H1 (cell line): ENCODE data around the gene BDKRB1. TPM values are rescaled to one million over a fixed set of nuclear protein-coding genes. Genes with fewer than 3 reads are reported as not detected.

Experiments
- CTCF ChIA-PET: fragments of 300-600 bp; sonication (Branson Sonifier 250); formaldehyde crosslinking; loops from one replicate; lab custom pipeline; 2021; ENCODE audit not compliant: partially characterized antibody; lab: Charles Lee
- POLR2A ChIA-PET: fragments of 300-600 bp; sonication (Branson Sonifier 250); formaldehyde crosslinking; loops from one replicate; lab custom pipeline; 2021; ENCODE audit warnings: inconsistent platforms; ENCODE audit not compliant: partially characterized antibody; lab: Charles Lee
- DNase-seq, 2 experiments: peaks; one replicate each; pipeline versions ENCODE4 v3.0.0 to v3.0.0-alpha.2; 2010 to 2022; ENCODE audit warnings: low spot score in 2 of 2, low read depth in 1 of 2, mixed read lengths in 1 of 2
- FAIRE-seq: peaks from 2 replicates; lab custom pipeline; 2011; peaks lifted over from hg19 to GRCh38; lab: Jason Lieb, UNC
- H2AFZ ChIP-seq: 2 replicates; pipeline ENCODE4 v1.8.1; 2012; ENCODE audit warnings: low read length, inconsistent platforms
- H2AK5ac ChIP-seq: 2 replicates; pipeline ENCODE4 v1.6.1; 2013; ENCODE audit warnings: low read depth, low read length
- H2BK120ac ChIP-seq: replicated peaks from 2 replicates; pipeline ENCODE3; 2013; ENCODE audit warnings: low read depth, low read length, inconsistent platforms
- H2BK12ac ChIP-seq: 2 replicates; pipeline ENCODE4 v1.6.1; 2013; ENCODE audit warnings: low read depth, low read length
- H2BK15ac ChIP-seq: 2 replicates; pipeline ENCODE4 v1.6.1; 2013; ENCODE audit warnings: low read length
- H2BK20ac ChIP-seq: 2 replicates; pipeline ENCODE4 v1.6.1; 2013; ENCODE audit warnings: low read length
- H2BK5ac ChIP-seq: 2 replicates; pipeline ENCODE4 v1.6.1; 2013; ENCODE audit warnings: low read depth, low read length
- H3K14ac ChIP-seq: 2 replicates; pipeline ENCODE4 v1.6.1; 2013; ENCODE audit warnings: inconsistent platforms; ENCODE audit not compliant: insufficient read length
- H3K18ac ChIP-seq: 2 replicates; pipeline ENCODE4 v1.6.1; 2013; ENCODE audit warnings: low read length; ENCODE audit errors: extremely low read depth
- H3K23ac ChIP-seq: 2 replicates; pipeline ENCODE4 v1.6.1; 2013; ENCODE audit warnings: inconsistent platforms; ENCODE audit not compliant: insufficient read length
- H3K23me2 ChIP-seq: 2 replicates; pipeline ENCODE4 v1.6.1; 2013; ENCODE audit warnings: low read depth, low read length
- H3K27ac ChIP-seq: 2 replicates; pipeline ENCODE4 v1.6.1; 2011; ENCODE audit warnings: low read depth, low read length, inconsistent platforms
- H3K27me3 ChIP-seq, 4 experiments: replicated peaks in 1 of 4; 1 replicate in 1 of 4; 2 replicates in 3 of 4; pipeline versions ENCODE4 v1.6.1 to v1.8.1; 2011 to 2013; ENCODE audit warnings: low read length in 3 of 4, mild to moderate bottlenecking in 3 of 4, inconsistent platforms in 2 of 4, mixed read lengths in 2 of 4, moderate library complexity in 1 of 4; ENCODE audit not compliant: control insufficient read depth in 3 of 4, insufficient read depth in 3 of 4; ENCODE audit errors: extremely low read depth in 1 of 4
- H3K36me3 ChIP-seq, 4 experiments: 2 replicates each; pipeline versions ENCODE4 v1.6.1 to v1.8.1; 2011 to 2013; ENCODE audit warnings: mild to moderate bottlenecking in 4 of 4, low read length in 3 of 4, moderate library complexity in 2 of 4, control low read depth in 1 of 4, inconsistent platforms in 1 of 4; ENCODE audit not compliant: insufficient read depth in 4 of 4, control insufficient read depth in 2 of 4
- H3K4ac ChIP-seq: replicated peaks from 2 replicates; pipeline ENCODE3; 2013; ENCODE audit warnings: low read length, low read depth, mixed read lengths, inconsistent platforms; ENCODE audit not compliant: insufficient read length
- H3K4me1 ChIP-seq, 4 experiments: replicated peaks in 1 of 4; 1 replicate in 1 of 4; 2 replicates in 3 of 4; pipeline versions ENCODE4 v1.6.1 to v1.8.1; 2011 to 2013; ENCODE audit warnings: low read length in 3 of 4, inconsistent platforms in 2 of 4, mixed read lengths in 1 of 4; ENCODE audit not compliant: insufficient read depth in 4 of 4, control insufficient read depth in 3 of 4
- H3K4me2 ChIP-seq, 2 experiments: 2 replicates each; pipeline versions ENCODE4 v1.6.1 to v1.8.1; 2011 to 2013; ENCODE audit warnings: low read depth in 2 of 2, low read length in 2 of 2, control low read depth in 1 of 2, inconsistent platforms in 1 of 2, mild to moderate bottlenecking in 1 of 2; ENCODE audit not compliant: insufficient read depth in 1 of 2
- H3K4me3 ChIP-seq, 4 experiments: fragments of 200-600, 300-600 bp in 1 of 4; sonication (generic), shearing (Covaris generic), sonication (Bioruptor Twin) in 1 of 4; 2 replicates each; pipeline versions ENCODE4 v1.5.1 to v1.8.1; 2011 to 2016; ENCODE audit warnings: low read length in 4 of 4, low read depth in 3 of 4, control low read depth in 2 of 4, inconsistent platforms in 2 of 4, mild to moderate bottlenecking in 2 of 4, mixed read lengths in 1 of 4, moderate library complexity in 1 of 4; ENCODE audit not compliant: insufficient read depth in 2 of 4; ENCODE audit errors: extremely low read depth in 1 of 4
- H3K56ac ChIP-seq: replicated peaks from 2 replicates; pipeline ENCODE3; 2013; ENCODE audit warnings: low read depth, mild to moderate bottlenecking, mixed read lengths, low read length, inconsistent platforms; ENCODE audit not compliant: insufficient read length
- H3K79me1 ChIP-seq: 2 replicates; pipeline ENCODE4 v1.6.1; 2013; ENCODE audit warnings: low read depth, low read length, control low read depth
- H3K79me2 ChIP-seq, 2 experiments: 2 replicates each; pipeline versions ENCODE4 v1.6.1 to v1.8.1; 2012 to 2013; ENCODE audit warnings: low read length in 2 of 2, mild to moderate bottlenecking in 2 of 2, inconsistent platforms in 1 of 2; ENCODE audit not compliant: insufficient read depth in 2 of 2, control insufficient read depth in 1 of 2
- H3K9ac ChIP-seq, 4 experiments: replicated peaks in 1 of 4; 1 replicate in 1 of 4; 2 replicates in 3 of 4; pipeline versions ENCODE4 v1.6.1 to v1.8.1; 2011 to 2013; ENCODE audit warnings: low read depth in 3 of 4, low read length in 3 of 4, control low read depth in 2 of 4, mild to moderate bottlenecking in 2 of 4, moderate library complexity in 2 of 4, inconsistent platforms in 1 of 4; ENCODE audit errors: extremely low read depth in 1 of 4
- H3K9me3 ChIP-seq, 2 experiments: 2 replicates each; pipeline versions ENCODE4 v1.6.1 to v1.8.1; 2012 to 2013; ENCODE audit warnings: mild to moderate bottlenecking in 2 of 2, moderate library complexity in 2 of 2, control low read depth in 1 of 2, inconsistent platforms in 1 of 2, low read depth in 1 of 2, low read length in 1 of 2, mixed read lengths in 1 of 2; ENCODE audit not compliant: insufficient read depth in 2 of 2
- H4K20me1 ChIP-seq, 2 experiments: replicated peaks in 1 of 2; 2 replicates each; pipeline versions ENCODE3 to v1.8.1; 2011 to 2013; ENCODE audit warnings: inconsistent platforms in 2 of 2, low read length in 2 of 2, mild to moderate bottlenecking in 1 of 2; ENCODE audit not compliant: insufficient read depth in 2 of 2, control insufficient read depth in 1 of 2
- H4K5ac ChIP-seq: 2 replicates; pipeline ENCODE4 v1.6.1; 2013; ENCODE audit warnings: low read length, low read depth, mixed read lengths, inconsistent platforms; ENCODE audit not compliant: insufficient read length
- H4K8ac ChIP-seq: 2 replicates; pipeline ENCODE4 v1.8.0; 2013; ENCODE audit warnings: mild to moderate bottlenecking, moderate library complexity, low read length, inconsistent platforms; ENCODE audit not compliant: insufficient read depth; ENCODE audit errors: extremely low read depth
- H4K91ac ChIP-seq: replicated peaks from 2 replicates; pipeline ENCODE3; 2013; ENCODE audit warnings: low read length, mixed read lengths, inconsistent platforms; ENCODE audit not compliant: insufficient read length
- ASH2L ChIP-seq: fragments of 200-600, 300-600 bp; sonication (generic); IDR thresholded peaks from one replicate; pipeline ENCODE4 v1.7.1; 2017; ENCODE audit warnings: low read length
- BACH1 ChIP-seq: IDR thresholded peaks from 2 replicates; pipeline ENCODE4 v1.6.1; 2012; ENCODE audit warnings: low read length, improper control_type of control experiment
- CBX5 ChIP-seq: fragments of 300-800, 300-1000 bp; sonication (generic); IDR thresholded peaks from 2 replicates; pipeline ENCODE4 v1.7.1; 2016; ENCODE audit warnings: antibody characterized with exemption, low read length, low read depth
- CBX8 ChIP-seq: fragments of 300-800, 300-1000 bp; sonication (generic); IDR thresholded peaks from 2 replicates; pipeline ENCODE4 v1.7.1; 2016; ENCODE audit warnings: low read depth, low read length, borderline replicate concordance
- CHD1 ChIP-seq: IDR thresholded peaks from 2 replicates; pipeline ENCODE4 v1.6.1; 2012; ENCODE audit warnings: low read depth, low read length, improper control_type of control experiment
- CHD2 ChIP-seq: IDR thresholded peaks from 2 replicates; pipeline ENCODE4 v1.6.1; 2012; ENCODE audit warnings: low read length, improper control_type of control experiment
- GABPA ChIP-seq: IDR thresholded peaks from 2 replicates; pipeline ENCODE4 v1.6.1; 2011; ENCODE audit warnings: mild to moderate bottlenecking, low read length, moderate library complexity, borderline replicate concordance; ENCODE audit not compliant: insufficient read depth
- JUN ChIP-seq: IDR thresholded peaks from 2 replicates; pipeline ENCODE4 v1.6.1; 2011; ENCODE audit warnings: low read depth, mild to moderate bottlenecking, improper control_type of control experiment, low read length
- JUND ChIP-seq: IDR thresholded peaks from 2 replicates; pipeline ENCODE4 v1.6.1; 2011; ENCODE audit warnings: mild to moderate bottlenecking, improper control_type of control experiment, low read length
- KDM5A ChIP-seq: fragments of 200-600 bp; IDR thresholded peaks from 2 replicates; pipeline ENCODE4 v1.7.1; 2012; ENCODE audit warnings: mild to moderate bottlenecking, low read length, inconsistent platforms, mixed read lengths
- SIN3A ChIP-seq, 2 experiments: IDR thresholded peaks in 1 of 2; conservative IDR thresholded peaks in 1 of 2; 2 replicates each; pipeline ENCODE4 v1.6.1; 2011 to 2012; ENCODE audit warnings: low read length in 2 of 2, improper control_type of control experiment in 1 of 2, low read depth in 1 of 2, mild to moderate bottlenecking in 1 of 2
- TCF12 ChIP-seq: IDR thresholded peaks from 2 replicates; pipeline ENCODE4 v1.6.1; 2011; ENCODE audit warnings: low read depth, mild to moderate bottlenecking, low read length
- YY1 ChIP-seq: IDR thresholded peaks from 2 replicates; pipeline ENCODE4 v1.6.1; 2011; ENCODE audit warnings: low read depth, mild to moderate bottlenecking, low read length
- ZNF274 ChIP-seq: IDR thresholded peaks from 2 replicates; pipeline ENCODE4 v1.7.0; 2012; ENCODE audit warnings: low read length, borderline replicate concordance; ENCODE audit errors: extremely low read depth
- WGBS, 2 experiments: shearing (Covaris generic) in 1 of 2; methylation state at CpG; one replicate each; pipeline versions ENCODE4 v1.1.6 to v1.1.7; 2013 to 2015; ENCODE audit warnings: low lambda C conversion rate in 2 of 2, mixed read lengths in 2 of 2, inconsistent platforms in 1 of 2, low coverage in 1 of 2, missing lambda C conversion rate in 1 of 2; ENCODE audit not compliant: insufficient replicate concordance in 2 of 2, insufficient coverage in 1 of 2, insufficient read length in 1 of 2; ENCODE audit errors: extremely low coverage in 1 of 2, missing lambda C conversion rate in 1 of 2; 5-methylcytosine and 5-hydroxymethylcytosine counted together
- polyA plus RNA-seq, 7 experiments: library from polyadenylated mRNA; depleted of rRNA in 3 of 7; stranded (reverse) in 5 of 7; unstranded in 2 of 7; fragments of >200 nt in 5 of 7; fragments of 200-250 nt in 2 of 7; gene quantifications; 1 replicate in 5 of 7; 2 replicates in 1 of 7; 4 replicates in 1 of 7; pipeline versions ENCODE4 v1.2.1 to v1.2.3, GENCODE V29; 2011 to 2013; ENCODE audit warnings: missing spikeins in 2 of 7, mixed read lengths in 2 of 7
- total RNA-seq: library from RNA; stranded (reverse); fragmentation: NEBNext Ultra II Directional; extraction: Animal tissue kit (Norgen Biotek cat#: 25700); gene quantifications from 2 replicates; pipeline ENCODE4 v1.2.1, GENCODE V29; 2021

The BDKRB1 gene
- total and polyA plus RNA-seq, 2 of the 8 experiments (the other 6 are each of a cell fraction or from before 2014, with no cell fraction given), result 0.27 TPM; not detected in 1

DNA sequence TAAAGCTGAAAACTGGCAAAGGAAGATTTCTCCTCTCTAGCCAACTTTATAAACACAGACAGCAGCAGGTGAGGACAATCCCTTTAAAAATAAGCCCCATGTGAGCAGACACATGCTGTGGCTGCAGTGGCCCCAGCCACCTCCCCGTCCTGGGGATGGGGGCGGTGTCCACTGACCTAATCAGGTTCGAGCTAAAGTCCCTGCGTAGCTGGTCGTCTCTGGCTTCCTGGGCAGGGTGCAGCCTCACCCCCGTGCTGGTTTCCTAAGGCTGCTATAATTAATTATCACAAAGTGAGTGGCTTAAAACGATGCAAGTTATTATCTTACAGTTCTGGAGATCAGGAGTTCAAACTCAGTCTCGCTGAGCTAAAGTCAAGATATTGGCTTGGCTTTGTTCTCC is 1.0 kb downstream of the BDKRB1 start:
- FAIRE-seq, result no peak
- Histone ChIP-seq H2BK5ac (no peak overlapping the region), H3K56ac (no peak overlapping the region), H2BK15ac (no peak overlapping the region), H3K23me2 (no peaks in the 10 kb centered on the region), H3K79me1 (no peaks in the 10 kb centered on the region), H4K91ac (no peak overlapping the region), H3K23ac (no peak overlapping the region), H3K14ac (no peak overlapping the region), H2BK20ac (no peak overlapping the region), H2AFZ (no peak overlapping the region), H2AK5ac (no peak overlapping the region), H3K4ac (no peak overlapping the region), H3K27ac (no peak overlapping the region), H3K4me2 (no peak overlapping the region), H3K9me3 (peaks cover 0 to 7% of the 10 kb centered on the region in 2 experiments; a peak in 2 of 4 replicates), H4K20me1 (no peaks in the 10 kb centered on the region), H3K36me3 (no peaks in the 10 kb centered on the region), H2BK12ac (no peak overlapping the region), H3K4me1 (no peaks in the 10 kb centered on the region; a peak in 1 of 7 replicates), H3K9ac (no peak overlapping the region), H4K5ac (no peak overlapping the region), H3K18ac (no peak overlapping the region), H3K79me2 (no peaks in the 10 kb centered on the region), H3K4me3 (no peak overlapping the region), H2BK120ac (no peak overlapping the region), H3K27me3 (no peaks in the 10 kb centered on the region), H4K8ac (no peak overlapping the region)
- ChIA-PET POLR2A (no interaction called here), CTCF (interaction anchor here (0.6 to 1.7 kb wide), 4 partner anchors 18 to 158 kb away, joined by 3 to 7 read pairs (median 3); no protein-coding TSS in a partner anchor)
- no peak for DNase-seq
- TF ChIP-seq JUN (no peak), YY1 (no peak), CHD2 (no peak), ZNF274 (no peak), ASH2L (no peak), SIN3A (conservative IDR thresholded peaks at IDR 0.05 in 1 of 2, IDR thresholded peaks at IDR 0.05 in 1 of 2; ENCODE audit: low read depth in 1 of 2, low read length in 2 of 2) (no peak), BACH1 (no peak), KDM5A (no peak), CHD1 (no peak), CBX5 (no peak), JUND (no peak), GABPA (no peak), TCF12 (no peak), CBX8 (no peak)
- 84% methylated on average over 6 of the region's 8 CpGs; no CpG with 5 or more reads in 1 of the 2 experiments for WGBS, 2 experiments
